ENCODE data around the gene CCDC88B. TPM values are rescaled to one million over a fixed set of nuclear protein-coding genes. Genes with fewer than 3 reads are reported as not detected.

The CCDC88B gene
- total RNA-seq, 1 experiment from 2014 or later = 14.7 TPM

- Histone ChIP-seq H3K4me1 (ENCODE audit: control insufficient read depth in 1 of 2, insufficient read depth in 2 of 2, low read length in 2 of 2) (peaks cover 12 to 48% of the 10 kb centered on the region in 2 experiments; a peak in 3 of 4 replicates), H3K9ac (ENCODE audit: low read length) (peak overlapping the region; percentile 92), H3K27me3 (ENCODE audit: insufficient read depth, low read length) (no peaks in the 10 kb centered on the region), H3K4me2 (ENCODE audit: low read length) (peak overlapping the region; percentile 98), H4K20me1 (ENCODE audit: insufficient read depth) (no peaks in the 10 kb centered on the region), H3K9me3 (ENCODE audit: control insufficient read depth in 1 of 2, insufficient read depth in 1 of 2, low read depth in 1 of 2, low read length in 2 of 2) (no peaks in the 10 kb centered on the region), H3K4me3 (replicated peaks in 1 of 2; ENCODE audit: low read depth in 1 of 2, low read length in 2 of 2) (peak overlapping the region; percentile 67 to 81), H3K27ac (ENCODE audit: low read depth, low read length) (peak overlapping the region; percentile 96), H2AFZ (ENCODE audit: low read depth, low read length, poor library complexity, severe bottlenecking) (no peak overlapping the region), H3K36me3 (ENCODE audit: control insufficient read depth in 1 of 2, insufficient read depth in 2 of 2, low read length in 2 of 2) (peaks cover 0 to 8% of the 10 kb centered on the region in 2 experiments; a peak in 1 of 4 replicates), H3K9me2 (ENCODE audit: insufficient read depth) (no peaks in the 10 kb centered on the region), H3K79me2 (ENCODE audit: insufficient read depth, low read length) (peaks cover 35% of the 10 kb centered on the region)
- intact Hi-C loops (cut with micrococcal nuclease) = loop anchor here (2.0 to 5.0 kb wide), 3 partner anchors 36 to 65 kb away; partner anchors contain the start of genes CCDC88B, FKBP2 and PLCB3
- peak; percentile 31 for ATAC-seq
- RAD21 ChIA-PET (ENCODE audit: low non-redundant PET in 1 of 2, low total read pairs in 2 of 2, uncharacterized antibody in 2 of 2, unreplicated experiment in 2 of 2) = interaction anchor here in 1 of 2 experiments (1.6 to 2.5 kb wide), 2 partner anchors 12 to 101 kb away, joined by 6 to 7 read pairs; partner anchors contain the start of gene PRDX5
- CTCF ChIA-PET = interaction anchor here (1.0 to 5.8 kb wide), 6 partner anchors 12 to 101 kb away, joined by 3 to 80 read pairs (median 22); partner anchors contain the start of genes FERMT3, PRDX5 and TRMT112
- peak; percentile 39 for DNase-seq (ENCODE audit: low read depth, low spot score)
- BruUV-seq (replicated peaks) = no TSS peak
- POLR2A ChIA-PET = interaction anchor here (0.7 to 5.5 kb wide), 5 partner anchors 12 to 1465 kb away, joined by 3 to 30 read pairs (median 5); partner anchors contain the start of genes PRDX5, STIP1 and TRMT112
- TF ChIP-seq, protein P1, sequence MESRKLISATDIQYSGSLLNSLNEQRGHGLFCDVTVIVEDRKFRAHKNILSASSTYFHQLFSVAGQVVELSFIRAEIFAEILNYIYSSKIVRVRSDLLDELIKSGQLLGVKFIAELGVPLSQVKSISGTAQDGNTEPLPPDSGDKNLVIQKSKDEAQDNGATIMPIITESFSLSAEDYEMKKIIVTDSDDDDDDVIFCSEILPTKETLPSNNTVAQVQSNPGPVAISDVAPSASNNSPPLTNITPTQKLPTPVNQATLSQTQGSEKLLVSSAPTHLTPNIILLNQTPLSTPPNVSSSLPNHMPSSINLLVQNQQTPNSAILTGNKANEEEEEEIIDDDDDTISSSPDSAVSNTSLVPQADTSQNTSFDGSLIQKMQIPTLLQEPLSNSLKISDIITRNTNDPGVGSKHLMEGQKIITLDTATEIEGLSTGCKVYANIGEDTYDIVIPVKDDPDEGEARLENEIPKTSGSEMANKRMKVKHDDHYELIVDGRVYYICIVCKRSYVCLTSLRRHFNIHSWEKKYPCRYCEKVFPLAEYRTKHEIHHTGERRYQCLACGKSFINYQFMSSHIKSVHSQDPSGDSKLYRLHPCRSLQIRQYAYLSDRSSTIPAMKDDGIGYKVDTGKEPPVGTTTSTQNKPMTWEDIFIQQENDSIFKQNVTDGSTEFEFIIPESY (IDR thresholded peaks at IDR 0.05; ENCODE audit: extremely low read depth, insufficient replicate concordance, low read length) = no peak
- TF ChIP-seq CTCF (IDR thresholded peaks at IDR 0.05 in 2 of 3, conservative IDR thresholded peaks at IDR 0.05 in 1 of 3; ENCODE audit: borderline replicate concordance in 1 of 3, insufficient read depth in 1 of 3, low read depth in 2 of 3, low read length in 2 of 3) = peak in 2 of 3 experiments; percentile 18 to 32; a peak in 2 of 6 replicates
- TF ChIP-seq ZFX (IDR thresholded peaks at IDR 0.05) = peak; percentile 41; the same call in 1 of the 2 replicates
- TF ChIP-seq, protein P2, sequence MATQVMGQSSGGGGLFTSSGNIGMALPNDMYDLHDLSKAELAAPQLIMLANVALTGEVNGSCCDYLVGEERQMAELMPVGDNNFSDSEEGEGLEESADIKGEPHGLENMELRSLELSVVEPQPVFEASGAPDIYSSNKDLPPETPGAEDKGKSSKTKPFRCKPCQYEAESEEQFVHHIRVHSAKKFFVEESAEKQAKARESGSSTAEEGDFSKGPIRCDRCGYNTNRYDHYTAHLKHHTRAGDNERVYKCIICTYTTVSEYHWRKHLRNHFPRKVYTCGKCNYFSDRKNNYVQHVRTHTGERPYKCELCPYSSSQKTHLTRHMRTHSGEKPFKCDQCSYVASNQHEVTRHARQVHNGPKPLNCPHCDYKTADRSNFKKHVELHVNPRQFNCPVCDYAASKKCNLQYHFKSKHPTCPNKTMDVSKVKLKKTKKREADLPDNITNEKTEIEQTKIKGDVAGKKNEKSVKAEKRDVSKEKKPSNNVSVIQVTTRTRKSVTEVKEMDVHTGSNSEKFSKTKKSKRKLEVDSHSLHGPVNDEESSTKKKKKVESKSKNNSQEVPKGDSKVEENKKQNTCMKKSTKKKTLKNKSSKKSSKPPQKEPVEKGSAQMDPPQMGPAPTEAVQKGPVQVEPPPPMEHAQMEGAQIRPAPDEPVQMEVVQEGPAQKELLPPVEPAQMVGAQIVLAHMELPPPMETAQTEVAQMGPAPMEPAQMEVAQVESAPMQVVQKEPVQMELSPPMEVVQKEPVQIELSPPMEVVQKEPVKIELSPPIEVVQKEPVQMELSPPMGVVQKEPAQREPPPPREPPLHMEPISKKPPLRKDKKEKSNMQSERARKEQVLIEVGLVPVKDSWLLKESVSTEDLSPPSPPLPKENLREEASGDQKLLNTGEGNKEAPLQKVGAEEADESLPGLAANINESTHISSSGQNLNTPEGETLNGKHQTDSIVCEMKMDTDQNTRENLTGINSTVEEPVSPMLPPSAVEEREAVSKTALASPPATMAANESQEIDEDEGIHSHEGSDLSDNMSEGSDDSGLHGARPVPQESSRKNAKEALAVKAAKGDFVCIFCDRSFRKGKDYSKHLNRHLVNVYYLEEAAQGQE (IDR thresholded peaks at IDR 0.05; ENCODE audit: low read depth) = no peak
- peak; percentile 8 for TF ChIP-seq YY1 (IDR thresholded peaks at IDR 0.05; ENCODE audit: extremely low read depth, insufficient replicate concordance, low read depth, low read length)
- TF ChIP-seq SP1 (IDR thresholded peaks at IDR 0.05; ENCODE audit: low read depth) = no peak
- TF ChIP-seq, protein P3, sequence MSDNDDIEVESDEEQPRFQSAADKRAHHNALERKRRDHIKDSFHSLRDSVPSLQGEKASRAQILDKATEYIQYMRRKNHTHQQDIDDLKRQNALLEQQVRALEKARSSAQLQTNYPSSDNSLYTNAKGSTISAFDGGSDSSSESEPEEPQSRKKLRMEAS (IDR thresholded peaks at IDR 0.05) = no peak
- TF ChIP-seq JUND (IDR thresholded peaks at IDR 0.05) = no peak
- no peak for TF ChIP-seq CEBPB (IDR thresholded peaks at IDR 0.05; ENCODE audit: low read depth)
- TF ChIP-seq SRF (IDR thresholded peaks at IDR 0.05; ENCODE audit: low read depth) = no peak
- TF ChIP-seq SIN3A (IDR thresholded peaks at IDR 0.05; ENCODE audit: low read depth) = no peak
- TF ChIP-seq RAD21 (IDR thresholded peaks at IDR 0.05; ENCODE audit: low read depth) = no peak
- TF ChIP-seq FOSL1 (IDR thresholded peaks at IDR 0.05; ENCODE audit: low read depth) = no peak
- peak; percentile 62 for TF ChIP-seq POLR2AphosphoS5 (IDR thresholded peaks at IDR 0.05; ENCODE audit: low read depth, low read length)
- peak; percentile 85 for TF ChIP-seq POLR2A (IDR thresholded peaks at IDR 0.05; ENCODE audit: borderline replicate concordance, extremely low read depth, insufficient read depth, insufficient read length)
- TF ChIP-seq EZH2 (IDR thresholded peaks at IDR 0.05) = no peak
- TF ChIP-seq ZNF274 (IDR thresholded peaks at IDR 0.05; ENCODE audit: low read depth, low read length) = no peak
- TF ChIP-seq EGR1 (IDR thresholded peaks at IDR 0.05; ENCODE audit: low read depth) = no peak
Observed at GRCh38 chr11:64305691-64306562, 34.1 kb upstream of the CCDC88B start.

Data from HCT116 (cell line).